H1 (cell line): ENCODE data around the gene TEX55. TPM values are rescaled to one million over a fixed set of nuclear protein-coding genes. Genes with fewer than 3 reads are reported as not detected.

Source experiments
- EGR1 ChIP-seq: IDR thresholded peaks from 2 replicates; pipeline ENCODE4 v1.6.1; 2011; ENCODE audit warnings: low read depth, low read length, borderline replicate concordance
- GTF2F1 ChIP-seq: IDR thresholded peaks from 2 replicates; pipeline ENCODE4 v1.6.1; 2012; ENCODE audit warnings: low read depth, low read length, improper control_type of control experiment, borderline replicate concordance
- KDM5A ChIP-seq: fragments of 200-600 bp; IDR thresholded peaks from 2 replicates; pipeline ENCODE4 v1.7.1; 2012; ENCODE audit warnings: mild to moderate bottlenecking, low read length, inconsistent platforms, mixed read lengths
- NANOG ChIP-seq: IDR thresholded peaks from 2 replicates; pipeline ENCODE4 v1.6.1; 2011; ENCODE audit warnings: low read length, low read depth, mild to moderate bottlenecking, inconsistent platforms; ENCODE audit not compliant: insufficient read depth, poor library complexity, severe bottlenecking
- polyA plus RNA-seq, 7 experiments: library from polyadenylated mRNA; depleted of rRNA in 3 of 7; stranded (reverse) in 5 of 7; unstranded in 2 of 7; fragments of >200 nt in 5 of 7; fragments of 200-250 nt in 2 of 7; gene quantifications; 1 replicate in 5 of 7; 2 replicates in 1 of 7; 4 replicates in 1 of 7; pipeline versions ENCODE4 v1.2.1 to v1.2.3, GENCODE V29; 2011 to 2013; ENCODE audit warnings: missing spikeins in 2 of 7, mixed read lengths in 2 of 7
- total RNA-seq: library from RNA; stranded (reverse); fragmentation: NEBNext Ultra II Directional; extraction: Animal tissue kit (Norgen Biotek cat#: 25700); gene quantifications from 2 replicates; pipeline ENCODE4 v1.2.1, GENCODE V29; 2021

TEX55 gene
- total and polyA plus RNA-seq, 2 of the 8 experiments (the other 6 are each of a cell fraction or from before 2014, with no cell fraction given): not detected

- TF ChIP-seq EGR1 (no peak), KDM5A (no peak), GTF2F1 (no peak), NANOG (no peak)
Measured at GRCh38 chr3:119181765-119182164, 35.8 kb downstream of the TEX55 start (continued).
